ENCODE measurements around the gene RFPL4AL1. TPM values are rescaled to one million over a fixed set of nuclear protein-coding genes. Genes with fewer than 3 reads are reported as not detected.

Gene RFPL4AL1
- total RNA-seq, 3 donors from 2014 or later: not detected

- TF ChIP-seq POLR2A (IDR thresholded peaks at IDR 0.05): no peak
- TF ChIP-seq, protein P1, sequence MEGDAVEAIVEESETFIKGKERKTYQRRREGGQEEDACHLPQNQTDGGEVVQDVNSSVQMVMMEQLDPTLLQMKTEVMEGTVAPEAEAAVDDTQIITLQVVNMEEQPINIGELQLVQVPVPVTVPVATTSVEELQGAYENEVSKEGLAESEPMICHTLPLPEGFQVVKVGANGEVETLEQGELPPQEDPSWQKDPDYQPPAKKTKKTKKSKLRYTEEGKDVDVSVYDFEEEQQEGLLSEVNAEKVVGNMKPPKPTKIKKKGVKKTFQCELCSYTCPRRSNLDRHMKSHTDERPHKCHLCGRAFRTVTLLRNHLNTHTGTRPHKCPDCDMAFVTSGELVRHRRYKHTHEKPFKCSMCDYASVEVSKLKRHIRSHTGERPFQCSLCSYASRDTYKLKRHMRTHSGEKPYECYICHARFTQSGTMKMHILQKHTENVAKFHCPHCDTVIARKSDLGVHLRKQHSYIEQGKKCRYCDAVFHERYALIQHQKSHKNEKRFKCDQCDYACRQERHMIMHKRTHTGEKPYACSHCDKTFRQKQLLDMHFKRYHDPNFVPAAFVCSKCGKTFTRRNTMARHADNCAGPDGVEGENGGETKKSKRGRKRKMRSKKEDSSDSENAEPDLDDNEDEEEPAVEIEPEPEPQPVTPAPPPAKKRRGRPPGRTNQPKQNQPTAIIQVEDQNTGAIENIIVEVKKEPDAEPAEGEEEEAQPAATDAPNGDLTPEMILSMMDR (IDR thresholded peaks at IDR 0.05): no peak
- TF ChIP-seq POLR2AphosphoS5 (IDR thresholded peaks at IDR 0.05): no peak
- intact Hi-C loops (cut with DNase I; ENCODE audit: low total_unique reads): no loop called here
Observed at GRCh38 chr19:55778331-55778730, 9.4 kb downstream of the RFPL4AL1 start.

DNA sequence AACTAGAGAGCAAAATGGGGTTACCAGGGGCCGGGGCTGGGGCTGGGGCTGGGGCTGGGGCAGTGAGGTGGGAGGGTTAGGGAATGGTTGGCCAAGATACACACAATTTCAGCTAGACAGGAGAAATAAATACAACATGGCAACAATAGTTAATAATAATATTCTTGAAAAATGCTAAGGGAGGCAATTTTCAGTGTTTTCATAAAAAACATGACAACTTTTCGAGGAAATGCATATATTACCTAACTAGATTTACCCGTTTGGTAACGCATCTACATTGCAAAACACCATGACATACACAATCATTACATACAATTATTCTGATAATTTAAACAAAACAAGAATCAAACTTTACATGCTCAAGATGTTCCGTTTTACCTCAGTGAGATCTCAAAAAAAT is 12.2 kb downstream of the RFPL4AL1 start:
- TF ChIP-seq, protein P1 (IDR thresholded peaks at IDR 0.05): no peak
- no peak for TF ChIP-seq POLR2AphosphoS5 (IDR thresholded peaks at IDR 0.05)
- no peak for TF ChIP-seq POLR2A (IDR thresholded peaks at IDR 0.05)
- Histone ChIP-seq H3K4me3 (no peak overlapping the region), H3K36me3 (no peaks in the 10 kb centered on the region), H3K9me3 (no peaks in the 10 kb centered on the region), H3K27me3 (no peaks in the 10 kb centered on the region), H3K27ac (no peak overlapping the region), H3K4me1 (no peaks in the 10 kb centered on the region)
- intact Hi-C loops (cut with DNase I; ENCODE audit: low total_unique reads): no loop called here
- DNase-seq (ENCODE audit: low spot score in 2 of 2): no peak

More at GRCh38 chr19:55778331-55778730, 9.4 kb downstream of the RFPL4AL1 start:
- Histone ChIP-seq H3K36me3 (no peaks in the 10 kb centered on the region), H3K27ac (no peak overlapping the region), H3K4me3 (no peak overlapping the region), H3K9me3 (no peaks in the 10 kb centered on the region), H3K27me3 (no peaks in the 10 kb centered on the region), H3K4me1 (no peaks in the 10 kb centered on the region)
- no peak for DNase-seq (ENCODE audit: low spot score in 2 of 2)

GRCh38 chr19:55795021-55795420 is 26.1 kb downstream of the RFPL4AL1 start:
- TF ChIP-seq POLR2A (IDR thresholded peaks at IDR 0.05): no peak
- no peak for TF ChIP-seq POLR2AphosphoS5 (IDR thresholded peaks at IDR 0.05)
- Histone ChIP-seq H3K4me1 (no peaks in the 10 kb centered on the region), H3K36me3 (no peaks in the 10 kb centered on the region), H3K27me3 (no peaks in the 10 kb centered on the region), H3K27ac (no peak overlapping the region), H3K9me3 (no peaks in the 10 kb centered on the region), H3K4me3 (no peak overlapping the region)
- intact Hi-C loops (cut with DNase I; ENCODE audit: low total_unique reads): no loop called here
- DNase-seq (ENCODE audit: low spot score in 2 of 2): no peak

DNA sequence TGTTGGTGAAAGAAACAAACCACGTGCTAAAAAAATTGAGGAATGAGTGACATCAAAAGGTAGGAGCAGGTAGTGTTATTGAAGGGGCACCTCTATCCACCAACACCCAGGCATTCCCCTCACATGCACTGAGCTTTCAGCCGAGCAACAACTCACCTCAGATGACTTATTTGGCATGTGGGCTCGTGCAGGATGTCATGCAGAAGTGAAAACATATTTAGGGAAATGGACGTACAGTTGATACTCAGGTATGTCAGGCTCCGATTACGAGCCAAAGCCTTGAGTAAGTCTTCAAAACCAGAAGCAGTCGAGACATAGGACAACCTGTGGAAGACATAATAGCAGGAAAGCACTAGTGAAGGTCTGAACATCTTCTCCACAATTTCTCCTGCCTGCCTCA is 32.5 kb downstream of the RFPL4AL1 start:
- intact Hi-C loops (cut with DNase I; ENCODE audit: low total_unique reads): no loop called here
- no peaks in the 10 kb centered on the region for H3K36me3 ChIP-seq
- H3K4me3 ChIP-seq: no peak overlapping the region
- no peak for DNase-seq (ENCODE audit: low spot score in 2 of 2)
- H3K4me1 ChIP-seq: no peaks in the 10 kb centered on the region
- peaks cover 3 to 14% of the 10 kb centered on the region in 2 donors for H3K9me3 ChIP-seq
- no peak overlapping the region for H3K27ac ChIP-seq
- H3K27me3 ChIP-seq: no peaks in the 10 kb centered on the region
- TF ChIP-seq, protein P1 (IDR thresholded peaks at IDR 0.05): no peak
- TF ChIP-seq POLR2A (IDR thresholded peaks at IDR 0.05) (no peak), POLR2AphosphoS5 (IDR thresholded peaks at IDR 0.05) (no peak)

GRCh38 chr19:55802281-55802680 is 33.4 kb downstream of the RFPL4AL1 start:
- Histone ChIP-seq H3K4me1 (no peaks in the 10 kb centered on the region), H3K36me3 (no peaks in the 10 kb centered on the region), H3K4me3 (no peak overlapping the region), H3K9me3 (peaks cover 3 to 14% of the 10 kb centered on the region in 2 donors), H3K27ac (no peak overlapping the region), H3K27me3 (no peaks in the 10 kb centered on the region)
- no peak for DNase-seq (ENCODE audit: low spot score in 2 of 2)
- intact Hi-C loops (cut with DNase I; ENCODE audit: low total_unique reads): no loop called here
- TF ChIP-seq POLR2AphosphoS5 (IDR thresholded peaks at IDR 0.05) (no peak), POLR2A (IDR thresholded peaks at IDR 0.05) (no peak)
- TF ChIP-seq, protein P1 (IDR thresholded peaks at IDR 0.05): no peak

Data from breast epithelium (tissue), 4 donors.